HTR-8/SVneo (cell line): ENCODE results near the gene PRDM5.
"Not testable (repeated sequence)": the region's sequence is repeated elsewhere in the genome, so short reads cannot be mapped to it uniquely, and the experiment has no call there.

Experiments
- DNase-seq: peaks from one replicate; pipeline ENCODE4 v3.0.0; 2011; ENCODE audit warnings: low spot score, mixed read lengths; ENCODE audit not compliant: insufficient read length
- FAIRE-seq: peaks from 2 replicates; lab custom pipeline; 2011; peaks lifted over from hg19 to GRCh38; lab: Jason Lieb, UNC

Gene PRDM5

GRCh38 chr4:120769227-120769626 is 153.3 kb downstream of the PRDM5 start:
- peak; percentile 71 for FAIRE-seq
- peak; percentile 27 for DNase-seq

- FAIRE-seq (no peak), DNase-seq (no peak)
Observed at GRCh38 chr4:120765260-120765680, 157.3 kb downstream of the PRDM5 start.

- FAIRE-seq: no peak
- DNase-seq: no peak
Observed at GRCh38 chr4:120763650-120764049, 158.9 kb downstream of the PRDM5 start.

- no peak for DNase-seq
- no peak for FAIRE-seq
Observed at GRCh38 chr4:120761070-120761469, 161.5 kb downstream of the PRDM5 start.

- FAIRE-seq: no peak
- DNase-seq: no peak
Observed at GRCh38 chr4:120760047-120760446, 162.5 kb downstream of the PRDM5 start.

- FAIRE-seq (no peak), DNase-seq (no peak)
Observed at GRCh38 chr4:120755864-120756263, 166.7 kb downstream of the PRDM5 start.

GRCh38 chr4:120754590-120754989 is 167.9 kb downstream of the PRDM5 start:
- no peak for FAIRE-seq
- DNase-seq: no peak

GRCh38 chr4:120753854-120754253 is 168.7 kb downstream of the PRDM5 start:
- no peak for FAIRE-seq
- DNase-seq: no peak

GRCh38 chr4:120750152-120750525 is 172.4 kb downstream of the PRDM5 start:
- FAIRE-seq (no peak), DNase-seq (no peak)

- DNase-seq (no peak), FAIRE-seq (no peak)
Observed at GRCh38 chr4:120749445-120750151, 172.9 kb downstream of the PRDM5 start.

- not testable (repeated sequence) for DNase-seq, FAIRE-seq
Observed at GRCh38 chr4:120741636-120742035, 180.9 kb downstream of the PRDM5 start.

GRCh38 chr4:120736312-120736711 is 186.2 kb downstream of the PRDM5 start:
- FAIRE-seq (no peak), DNase-seq (no peak)

- FAIRE-seq: no peak
- no peak for DNase-seq
Observed at GRCh38 chr4:120733968-120734367, 188.6 kb downstream of the PRDM5 start.

GRCh38 chr4:120733054-120733453 is 189.5 kb downstream of the PRDM5 start:
- no peak for FAIRE-seq
- no peak for DNase-seq

- no peak for FAIRE-seq
Observed at GRCh38 chr4:120731561-120731960, 191.0 kb downstream of the PRDM5 start.

GRCh38 chr4:120730777-120731320 is 191.7 kb downstream of the PRDM5 start:
- FAIRE-seq (no peak), DNase-seq (no peak)

More at GRCh38 chr4:120731561-120731960, 191.0 kb downstream of the PRDM5 start:
- DNase-seq: no peak

- DNase-seq (no peak), FAIRE-seq (no peak)
Observed at GRCh38 chr4:120728892-120729675, 193.4 kb downstream of the PRDM5 start.

- DNase-seq: no peak
- FAIRE-seq: no peak
Observed at GRCh38 chr4:120725639-120726580, 196.6 kb downstream of the PRDM5 start.

- DNase-seq: no peak
- FAIRE-seq: no peak
Observed at GRCh38 chr4:120724656-120725055, 197.9 kb downstream of the PRDM5 start.

- DNase-seq (no peak), FAIRE-seq (no peak)
Observed at GRCh38 chr4:120723986-120724385, 198.5 kb downstream of the PRDM5 start.
